Head of caudate nucleus (tissue), 42 donors: ENCODE data around the gene EGFL7.
"Not testable (repeated sequence)": the region's sequence is repeated elsewhere in the genome, so short reads cannot be mapped to it uniquely, and the experiment has no call there.

Experiments used
- DNase-seq, 42 donors: peaks; one replicate each; pipeline versions ENCODE4 v3.0.0 to v3.0.0-alpha.2; 2020 to 2021; ENCODE audit warnings: mixed read lengths in 7 of 42
- intact Hi-C: fragments of 100-400 bp; cut with DNase I; formaldehyde crosslinking; loops from one replicate; pipeline ENCODE4 v1.15.0; 2022

EGFL7 gene

GRCh38 chr9:136623016-136623841 is 39.5 kb upstream of the EGFL7 start:
- intact Hi-C loops: loop anchor here (5.0 kb wide), 1 partner anchor 71 kb away; no protein-coding TSS in a partner anchor
- DNase-seq: no peak

GRCh38 chr9:136623842-136624183 is 38.9 kb upstream of the EGFL7 start:
- DNase-seq: no peak
- intact Hi-C loops: loop anchor here (5.0 kb wide), 1 partner anchor 72 kb away; no protein-coding TSS in a partner anchor

GRCh38 chr9:136624184-136624951 is 38.3 kb upstream of the EGFL7 start:
- no peak for DNase-seq
- intact Hi-C loops: loop anchor here (5.0 kb wide), 1 partner anchor 72 kb away; no protein-coding TSS in a partner anchor

GRCh38 chr9:136625101-136626065 is 37.3 kb upstream of the EGFL7 start:
- DNase-seq: peak in 41 of 42 donors; percentile 28 to 84 (median 65)
- intact Hi-C loops: no loop called here

- DNase-seq: peak in 2 of 42 donors; percentile 38 to 49
- intact Hi-C loops: no loop called here
Observed at GRCh38 chr9:136626066-136626725, 36.5 kb upstream of the EGFL7 start.

- no peak for DNase-seq
Observed at GRCh38 chr9:136626740-136627642, 35.7 kb upstream of the EGFL7 start.

GRCh38 chr9:136627703-136628102 is 35.0 kb upstream of the EGFL7 start:
- no peak for DNase-seq
- intact Hi-C loops: no loop called here

More at GRCh38 chr9:136626740-136627642, 35.7 kb upstream of the EGFL7 start:
- intact Hi-C loops: no loop called here

GRCh38 chr9:136628268-136628667 is 34.4 kb upstream of the EGFL7 start:
- DNase-seq: no peak
- intact Hi-C loops: no loop called here

- intact Hi-C loops: no loop called here
- DNase-seq: no peak
Observed at GRCh38 chr9:136629001-136629878, 33.5 kb upstream of the EGFL7 start.

GRCh38 chr9:136629879-136630661 is 32.6 kb upstream of the EGFL7 start:
- peak in 35 of 42 donors; percentile 33 to 82 (median 57) for DNase-seq
- intact Hi-C loops: loop anchor here (2.0 kb wide), 1 partner anchor 141 kb away; no protein-coding TSS in a partner anchor

- no peak for DNase-seq
- intact Hi-C loops: loop anchor here (2.0 kb wide), 1 partner anchor 142 kb away; no protein-coding TSS in a partner anchor
Observed at GRCh38 chr9:136630662-136630992, 32.1 kb upstream of the EGFL7 start.

GRCh38 chr9:136631038-136632000 is 31.4 kb upstream of the EGFL7 start:
- intact Hi-C loops: loop anchor here (2.0 kb wide), 1 partner anchor 143 kb away; no protein-coding TSS in a partner anchor
- peak; percentile 48 to 89 (median 76) for DNase-seq

GRCh38 chr9:136632072-136632471 is 30.6 kb upstream of the EGFL7 start:
- intact Hi-C loops, DNase-seq: not testable (repeated sequence)

- DNase-seq, intact Hi-C loops: not testable (repeated sequence)
Observed at GRCh38 chr9:136632491-136633106, 30.1 kb upstream of the EGFL7 start.
